Transverse colon (tissue), 3 donors: ENCODE measurements around the gene MKNK1.
A peak's percentile ranks its signal among the peaks of the same experiment; 100 is the strongest.

Experiments used
- EP300 ChIP-seq: sonication (generic); formaldehyde crosslinking; IDR thresholded peaks from one replicate; pipeline ENCODE4 v1.6.1; 2017; ENCODE audit warnings: antibody characterized with exemption, low read depth
- POLR2A ChIP-seq: fragments of 450-650 bp; IDR thresholded peaks from one replicate; pipeline ENCODE4 v1.6.1; 2016; ENCODE audit warnings: antibody characterized with exemption, mild to moderate bottlenecking, moderate library complexity
- TF ChIP-seq, protein P1 (sequence below), 5 experiments: fragments of 200-600 bp in 3 of 5; fragments of 450-650 bp in 2 of 5; sonication (generic) in 3 of 5; IDR thresholded peaks; 1 replicate in 2 of 5; 2 replicates in 3 of 5; pipeline ENCODE4 v1.5.1; 2016 to 2017; ENCODE audit warnings: antibody characterized with exemption in 5 of 5, inconsistent platforms in 3 of 5, mild to moderate bottlenecking in 2 of 5, moderate library complexity in 1 of 5

GRCh38 chr1:46530791-46531409, 73.2 kb downstream of the MKNK1 start:
- TF ChIP-seq POLR2A (no peak), EP300 (no peak)
- TF ChIP-seq, protein P1, sequence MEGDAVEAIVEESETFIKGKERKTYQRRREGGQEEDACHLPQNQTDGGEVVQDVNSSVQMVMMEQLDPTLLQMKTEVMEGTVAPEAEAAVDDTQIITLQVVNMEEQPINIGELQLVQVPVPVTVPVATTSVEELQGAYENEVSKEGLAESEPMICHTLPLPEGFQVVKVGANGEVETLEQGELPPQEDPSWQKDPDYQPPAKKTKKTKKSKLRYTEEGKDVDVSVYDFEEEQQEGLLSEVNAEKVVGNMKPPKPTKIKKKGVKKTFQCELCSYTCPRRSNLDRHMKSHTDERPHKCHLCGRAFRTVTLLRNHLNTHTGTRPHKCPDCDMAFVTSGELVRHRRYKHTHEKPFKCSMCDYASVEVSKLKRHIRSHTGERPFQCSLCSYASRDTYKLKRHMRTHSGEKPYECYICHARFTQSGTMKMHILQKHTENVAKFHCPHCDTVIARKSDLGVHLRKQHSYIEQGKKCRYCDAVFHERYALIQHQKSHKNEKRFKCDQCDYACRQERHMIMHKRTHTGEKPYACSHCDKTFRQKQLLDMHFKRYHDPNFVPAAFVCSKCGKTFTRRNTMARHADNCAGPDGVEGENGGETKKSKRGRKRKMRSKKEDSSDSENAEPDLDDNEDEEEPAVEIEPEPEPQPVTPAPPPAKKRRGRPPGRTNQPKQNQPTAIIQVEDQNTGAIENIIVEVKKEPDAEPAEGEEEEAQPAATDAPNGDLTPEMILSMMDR (IDR thresholded peaks at IDR 0.05), result peak in 1 of 5 experiments; percentile 21
